Cardiac fibroblast (primary cell): ENCODE results near the gene SNTG2.

Experiments used
- DNase-seq, 2 donors: peaks; one replicate each; pipeline versions ENCODE4 v3.0.0 to v3.0.0-alpha.2; 2010; ENCODE audit warnings: low read depth in 2 of 2
- H3K4me3 ChIP-seq, 2 donors: replicated peaks in 1 of 2; 1 replicate in 1 of 2; 2 replicates in 1 of 2; pipeline ENCODE4 v1.5.1; 2011; ENCODE audit warnings: low read depth in 2 of 2, low read length in 2 of 2, mild to moderate bottlenecking in 2 of 2, moderate library complexity in 1 of 2
- TF ChIP-seq, protein P1 (sequence below): IDR thresholded peaks from one replicate; pipeline ENCODE4 v1.5.1; 2011; ENCODE audit warnings: low read depth, mild to moderate bottlenecking, low read length, inconsistent platforms

The SNTG2 gene

DNA sequence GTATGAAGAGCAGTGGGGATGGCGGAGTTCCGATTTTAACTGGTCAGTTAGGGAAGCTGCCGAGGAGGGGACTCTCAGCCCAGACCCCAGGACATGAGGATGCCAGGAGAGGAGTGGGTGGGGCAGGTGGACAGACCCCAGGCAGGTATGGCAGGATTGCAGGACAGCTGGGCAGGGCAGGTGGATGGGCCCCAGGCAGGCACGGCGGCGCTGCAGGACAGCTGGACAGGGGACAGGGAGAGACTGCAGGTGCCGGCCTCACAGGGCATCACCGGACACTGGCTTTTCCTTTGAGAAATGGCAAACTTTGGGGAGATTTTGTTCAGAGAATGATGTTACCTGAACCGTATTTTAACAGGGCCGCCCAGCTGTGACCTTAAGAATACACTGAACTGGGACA lies 127.7 kb downstream of the SNTG2 start:
- TF ChIP-seq, protein P1, sequence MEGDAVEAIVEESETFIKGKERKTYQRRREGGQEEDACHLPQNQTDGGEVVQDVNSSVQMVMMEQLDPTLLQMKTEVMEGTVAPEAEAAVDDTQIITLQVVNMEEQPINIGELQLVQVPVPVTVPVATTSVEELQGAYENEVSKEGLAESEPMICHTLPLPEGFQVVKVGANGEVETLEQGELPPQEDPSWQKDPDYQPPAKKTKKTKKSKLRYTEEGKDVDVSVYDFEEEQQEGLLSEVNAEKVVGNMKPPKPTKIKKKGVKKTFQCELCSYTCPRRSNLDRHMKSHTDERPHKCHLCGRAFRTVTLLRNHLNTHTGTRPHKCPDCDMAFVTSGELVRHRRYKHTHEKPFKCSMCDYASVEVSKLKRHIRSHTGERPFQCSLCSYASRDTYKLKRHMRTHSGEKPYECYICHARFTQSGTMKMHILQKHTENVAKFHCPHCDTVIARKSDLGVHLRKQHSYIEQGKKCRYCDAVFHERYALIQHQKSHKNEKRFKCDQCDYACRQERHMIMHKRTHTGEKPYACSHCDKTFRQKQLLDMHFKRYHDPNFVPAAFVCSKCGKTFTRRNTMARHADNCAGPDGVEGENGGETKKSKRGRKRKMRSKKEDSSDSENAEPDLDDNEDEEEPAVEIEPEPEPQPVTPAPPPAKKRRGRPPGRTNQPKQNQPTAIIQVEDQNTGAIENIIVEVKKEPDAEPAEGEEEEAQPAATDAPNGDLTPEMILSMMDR = no peak
- no peak for DNase-seq
- no peak overlapping the region for H3K4me3 ChIP-seq

DNA sequence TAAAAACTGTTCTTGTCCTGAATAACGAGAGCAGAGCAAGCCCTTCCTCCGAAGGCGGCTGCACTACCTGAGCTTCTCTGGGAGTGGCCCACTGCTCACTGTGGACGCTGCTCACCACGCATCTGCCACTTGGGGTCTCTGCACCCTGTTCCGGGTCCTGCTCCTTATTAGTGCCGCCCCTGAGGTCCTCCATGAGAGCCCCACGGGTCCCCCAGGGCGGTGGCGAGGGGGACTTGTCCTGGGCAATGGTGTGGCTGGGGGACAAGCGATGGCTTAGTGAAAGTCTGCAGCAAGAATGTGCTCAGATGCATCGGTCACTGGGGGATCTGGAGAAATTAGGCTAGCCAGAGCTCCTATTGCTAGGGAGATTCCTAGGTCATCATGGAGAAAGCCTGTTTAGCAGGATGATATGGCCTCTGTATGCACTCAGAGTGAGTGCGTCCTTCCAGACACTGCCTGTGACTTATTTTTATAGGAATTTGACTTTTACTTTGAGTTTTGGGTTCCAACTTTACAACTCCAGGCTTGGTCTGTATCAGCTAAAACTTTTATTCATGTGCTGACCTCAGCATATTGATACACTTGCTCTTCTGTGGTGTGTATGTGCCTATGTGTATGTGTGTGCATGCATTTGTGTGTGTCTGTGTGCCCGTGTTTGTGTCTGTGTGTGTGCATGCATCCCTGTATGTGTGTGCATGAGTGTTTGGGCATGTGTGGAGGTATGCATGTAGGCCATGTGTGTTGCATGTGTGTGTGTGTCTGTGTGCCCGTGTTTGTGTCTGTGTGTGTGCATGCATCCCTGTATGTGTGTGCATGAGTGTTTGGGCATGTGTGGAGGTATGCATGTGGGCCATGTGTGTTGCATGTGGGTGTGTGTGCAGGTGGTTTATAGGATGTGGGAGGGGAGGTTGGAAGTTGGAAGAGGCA lies 129.5 kb downstream of the SNTG2 start:
- TF ChIP-seq, protein P1 = no peak
- H3K4me3 ChIP-seq = no peak overlapping the region
- DNase-seq = no peak

DNA sequence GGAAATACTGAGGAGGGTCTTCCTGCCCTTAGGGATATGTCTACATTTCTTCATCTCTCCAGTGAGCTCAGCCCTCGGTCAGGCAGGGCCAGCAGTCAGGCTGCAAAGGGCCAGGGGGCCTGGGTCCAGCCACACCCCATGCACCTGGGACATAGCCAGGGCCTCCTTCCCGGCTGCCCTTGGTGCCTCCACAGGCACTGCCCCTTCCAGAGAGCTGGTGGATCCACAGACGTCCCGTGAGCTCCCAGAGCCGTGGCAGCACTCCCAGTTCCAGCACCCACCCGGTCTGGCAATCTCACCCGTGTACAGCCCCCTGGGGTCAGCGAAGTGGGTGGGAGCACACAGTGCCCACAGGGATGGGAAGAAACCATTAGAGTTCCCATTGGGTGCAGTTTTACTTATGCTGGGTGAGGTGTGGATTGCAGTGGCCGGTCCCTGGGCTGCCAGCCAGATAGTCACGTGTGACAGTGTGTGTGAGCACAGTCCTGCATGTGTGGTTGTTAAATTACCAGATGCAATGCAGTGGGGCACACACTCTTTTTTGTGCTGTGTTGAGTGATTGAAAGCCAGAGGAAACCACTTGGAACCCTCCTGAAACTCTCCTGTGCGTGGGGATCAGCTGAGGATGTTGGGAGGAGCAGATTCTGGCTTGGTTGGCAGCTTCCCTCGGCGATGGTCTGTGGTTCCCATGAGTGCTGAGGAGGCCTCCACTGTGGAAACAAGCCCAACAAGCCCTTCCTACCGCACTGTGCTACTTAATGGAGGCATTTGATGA lies 131.0 kb downstream of the SNTG2 start:
- H3K4me3 ChIP-seq = no peak overlapping the region
- TF ChIP-seq, protein P1 = no peak
- peak; percentile 4 to 17 for DNase-seq

DNA sequence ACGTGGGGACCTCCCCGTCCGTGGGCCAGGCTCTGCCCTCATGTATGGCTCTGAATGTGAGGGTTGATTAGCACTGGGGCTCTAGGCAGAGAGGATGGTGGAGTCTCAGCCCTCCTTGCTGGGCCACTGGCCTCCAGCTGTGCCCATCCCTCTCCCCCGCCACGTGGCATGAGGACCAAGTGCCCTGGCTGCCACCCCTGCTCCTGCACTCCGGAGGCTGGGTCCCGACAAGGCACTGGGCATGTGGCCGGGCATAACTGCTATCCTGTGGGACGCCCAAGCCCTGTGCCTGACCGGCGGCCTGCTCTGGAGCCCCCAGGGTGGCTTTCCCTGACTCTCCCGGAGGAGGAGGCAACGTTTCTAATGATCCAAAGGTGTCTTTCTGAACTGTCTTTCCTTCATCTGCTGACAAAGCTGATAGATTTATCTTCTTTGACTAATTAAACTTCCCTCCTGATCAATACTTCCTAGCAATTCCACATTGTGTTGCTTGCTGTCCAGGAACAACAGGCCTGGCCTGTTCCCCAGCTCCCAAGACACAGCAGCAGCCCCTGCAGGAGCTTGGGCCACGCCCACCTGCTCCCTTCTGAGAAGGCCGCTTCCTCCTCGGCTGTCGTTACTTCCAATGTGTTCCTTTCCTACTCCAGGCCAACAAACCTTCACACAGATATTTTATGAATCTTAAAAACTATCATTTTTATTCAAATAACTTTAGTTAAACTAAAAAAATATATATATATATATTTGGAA lies 132.0 kb downstream of the SNTG2 start:
- TF ChIP-seq, protein P1 = no peak

DNA sequence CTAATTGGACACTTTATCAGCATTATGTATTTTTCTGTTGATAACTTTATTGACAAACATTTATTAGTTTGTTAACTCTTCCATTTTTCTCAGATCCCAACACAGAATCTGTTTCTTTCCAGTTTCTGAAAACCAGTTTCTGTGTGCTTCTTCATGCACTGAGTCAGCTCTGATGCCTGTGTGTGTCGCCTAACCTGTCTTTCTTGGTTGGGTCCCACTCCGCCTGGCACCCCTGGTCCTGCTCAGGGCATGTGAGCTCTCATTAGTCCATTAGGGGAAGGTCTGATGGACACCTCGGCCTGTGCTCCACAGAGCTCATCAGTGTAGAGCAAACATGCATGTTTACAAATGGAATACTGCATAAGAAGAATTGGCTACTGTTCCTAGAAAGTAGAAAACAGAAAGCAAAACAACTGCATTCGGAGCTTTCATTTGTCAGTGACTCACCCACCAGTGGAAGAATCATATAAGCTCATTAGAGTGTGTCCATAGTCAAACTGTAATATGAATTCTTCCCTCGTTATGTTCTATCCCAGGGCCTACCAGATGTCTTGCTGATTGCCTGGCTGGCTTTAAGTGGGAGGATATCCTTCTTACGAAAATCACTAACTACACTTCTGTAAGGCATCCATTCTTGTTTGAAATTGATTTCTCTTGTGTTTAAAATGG lies 137.7 kb downstream of the SNTG2 start:
- TF ChIP-seq, protein P1 = no peak
- H3K4me3 ChIP-seq = no peak overlapping the region
- peak in 1 of 2 donors; percentile 11 for DNase-seq

More for the DNA sequence above, 132.0 kb downstream of the SNTG2 start:
- no peak for DNase-seq
- H3K4me3 ChIP-seq = no peak overlapping the region

DNA sequence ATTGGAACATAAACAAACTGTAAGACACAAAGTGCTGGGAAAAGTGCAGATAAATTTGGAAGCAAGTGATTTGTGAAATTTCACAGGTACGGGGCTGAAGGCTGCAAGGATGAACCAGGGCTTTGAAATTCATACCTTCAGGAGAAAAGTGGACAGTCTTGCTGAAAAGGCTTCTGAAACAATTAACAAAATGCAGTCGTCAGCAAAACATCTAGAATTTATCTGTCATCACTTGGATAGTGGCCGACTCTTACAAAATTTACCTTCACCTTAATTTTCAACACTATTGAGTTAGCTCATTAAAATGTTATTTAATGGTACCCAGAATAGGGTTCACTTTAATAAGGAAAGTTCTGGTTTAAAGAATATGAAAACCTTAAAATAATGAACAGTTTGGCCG lies 138.3 kb downstream of the SNTG2 start:
- no peak overlapping the region for H3K4me3 ChIP-seq
- TF ChIP-seq, protein P1 = no peak
- DNase-seq = no peak
